Ectodermal cell (in vitro differentiated cells): ENCODE measurements around the gene UGGT1. TPM values are rescaled to one million over a fixed set of nuclear protein-coding genes. Genes with fewer than 3 reads are reported as not detected.

Experiments used
- H3K27ac ChIP-seq: 2 replicates; pipeline ENCODE4 v1.7.0; 2013; ENCODE audit warnings: mild to moderate bottlenecking, low read depth, low read length; ENCODE audit not compliant: insufficient read depth, poor library complexity, severe bottlenecking
- H3K27me3 ChIP-seq: 2 replicates; pipeline ENCODE4 v1.7.0; 2013; ENCODE audit warnings: mild to moderate bottlenecking, low read length; ENCODE audit not compliant: insufficient read depth, control insufficient read depth, poor library complexity, severe bottlenecking
- H3K36me3 ChIP-seq: one replicate; pipeline ENCODE4 v1.7.0; 2013; ENCODE audit warnings: low read length; ENCODE audit not compliant: control insufficient read depth, insufficient read depth
- H3K4me1 ChIP-seq: one replicate; pipeline ENCODE4 v1.7.0; 2013; ENCODE audit warnings: low read length; ENCODE audit not compliant: control insufficient read depth, insufficient read depth
- H3K4me3 ChIP-seq: 2 replicates; pipeline ENCODE4 v1.7.0; 2013; ENCODE audit warnings: low read depth, low read length, control low read depth; ENCODE audit not compliant: insufficient read depth
- H3K9me3 ChIP-seq: 2 replicates; pipeline ENCODE4 v1.7.0; 2013; ENCODE audit warnings: mild to moderate bottlenecking, low read length, moderate library complexity; ENCODE audit not compliant: control insufficient read depth
- WGBS, 2 experiments: methylation state at CpG; one replicate each; pipeline ENCODE4 v1.1.7; 2013; ENCODE audit warnings: missing lambda C conversion rate in 2 of 2; 5-methylcytosine and 5-hydroxymethylcytosine counted together
- polyA plus RNA-seq, 4 experiments: library from polyadenylated mRNA; stranded (reverse); fragments of 50-300 nt; gene quantifications; one replicate each; pipeline ENCODE4 v1.2.3, GENCODE V29; 2013

UGGT1 gene
- polyA plus RNA-seq (2013, experiment 1 of 4): 40.2 TPM
- polyA plus RNA-seq (2013, experiment 2 of 4): 43.7 TPM
- 27.0 TPM for polyA plus RNA-seq (2013, experiment 3 of 4)
- 30.2 TPM for polyA plus RNA-seq (2013, experiment 4 of 4)

GRCh38 chr2:128090945-128091725, at the start of gene UGGT1:
TSS of gene UGGT1 (plus strand) at chr2:128091200. CDS start at chr2:128091358, 158 bp downstream.
- Histone ChIP-seq H3K27ac (peak within 1 kb of the TSS; percentile 85), H3K36me3 (no peaks in the 10 kb centered on the region), H3K4me3 (peak within 1 kb of the TSS; percentile 95), H3K27me3 (no peaks in the 10 kb centered on the region), H3K9me3 (no peaks in the 10 kb centered on the region), H3K4me1 (no peaks in the 10 kb centered on the region)
- WGBS, 2 experiments: 0% methylated on average over 59 of the region's 59 CpGs

- Histone ChIP-seq H3K36me3 (no peaks in the 10 kb centered on the region), H3K27ac (no peak overlapping the region), H3K9me3 (no peaks in the 10 kb centered on the region), H3K4me3 (no peak overlapping the region), H3K4me1 (no peaks in the 10 kb centered on the region), H3K27me3 (no peaks in the 10 kb centered on the region)
- WGBS, 2 experiments: 85 to 93% methylated on average over 3 of the region's 3 CpGs
Measured at GRCh38 chr2:128041561-128041960, 49.4 kb upstream of the UGGT1 start.

GRCh38 chr2:128043041-128043440, 48.0 kb upstream of the UGGT1 start:
- 90 to 92% methylated on average over 3 of the region's 3 CpGs for WGBS, 2 experiments

GRCh38 chr2:128053331-128053730, 37.7 kb upstream of the UGGT1 start:
- H3K4me3 ChIP-seq: no peak overlapping the region
- H3K27ac ChIP-seq: no peak overlapping the region
- H3K36me3 ChIP-seq: no peaks in the 10 kb centered on the region
- H3K27me3 ChIP-seq: no peaks in the 10 kb centered on the region
- H3K9me3 ChIP-seq: no peaks in the 10 kb centered on the region
- no peaks in the 10 kb centered on the region for H3K4me1 ChIP-seq
- WGBS, 2 experiments: 96% methylated on average over 12 of the region's 12 CpGs

More at GRCh38 chr2:128043041-128043440, 48.0 kb upstream of the UGGT1 start:
- Histone ChIP-seq H3K9me3 (no peaks in the 10 kb centered on the region), H3K4me1 (no peaks in the 10 kb centered on the region), H3K4me3 (no peak overlapping the region), H3K27ac (no peak overlapping the region), H3K36me3 (no peaks in the 10 kb centered on the region), H3K27me3 (no peaks in the 10 kb centered on the region)

GRCh38 chr2:128054104-128054885, 36.7 kb upstream of the UGGT1 start:
- no peak overlapping the region for H3K27ac ChIP-seq
- no peak overlapping the region for H3K4me3 ChIP-seq
- no peaks in the 10 kb centered on the region for H3K4me1 ChIP-seq
- no peaks in the 10 kb centered on the region for H3K27me3 ChIP-seq
- 92 to 95% methylated on average over 11 of the region's 11 CpGs for WGBS, 2 experiments
- no peaks in the 10 kb centered on the region for H3K9me3 ChIP-seq
- H3K36me3 ChIP-seq: no peaks in the 10 kb centered on the region

GRCh38 chr2:128057334-128057733, 33.7 kb upstream of the UGGT1 start:
- no peaks in the 10 kb centered on the region for H3K4me1 ChIP-seq
- 79 to 98% methylated on average over 3 of the region's 3 CpGs for WGBS, 2 experiments
- H3K27ac ChIP-seq: no peak overlapping the region
- H3K36me3 ChIP-seq: no peaks in the 10 kb centered on the region
- no peaks in the 10 kb centered on the region for H3K9me3 ChIP-seq
- no peak overlapping the region for H3K4me3 ChIP-seq
- H3K27me3 ChIP-seq: no peaks in the 10 kb centered on the region

GRCh38 chr2:128058114-128058513, 32.9 kb upstream of the UGGT1 start:
- H3K36me3 ChIP-seq: no peaks in the 10 kb centered on the region
- no peaks in the 10 kb centered on the region for H3K4me1 ChIP-seq
- 83 to 85% methylated on average over 1 to 2 of the region's 2 CpGs for WGBS, 2 experiments
- no peak overlapping the region for H3K4me3 ChIP-seq
- H3K27me3 ChIP-seq: no peaks in the 10 kb centered on the region
- H3K9me3 ChIP-seq: no peaks in the 10 kb centered on the region
- H3K27ac ChIP-seq: no peak overlapping the region

- Histone ChIP-seq H3K4me3 (no peak overlapping the region), H3K36me3 (no peaks in the 10 kb centered on the region), H3K4me1 (no peaks in the 10 kb centered on the region), H3K9me3 (no peaks in the 10 kb centered on the region), H3K27me3 (no peaks in the 10 kb centered on the region), H3K27ac (no peak overlapping the region)
- 92 to 94% methylated on average over 8 of the region's 8 CpGs for WGBS, 2 experiments
Measured at GRCh38 chr2:128062571-128062970, 28.4 kb upstream of the UGGT1 start.

GRCh38 chr2:128064353-128064752, 26.6 kb upstream of the UGGT1 start:
- Histone ChIP-seq H3K27ac (no peak overlapping the region), H3K4me3 (no peak overlapping the region), H3K4me1 (no peaks in the 10 kb centered on the region), H3K9me3 (no peaks in the 10 kb centered on the region), H3K36me3 (no peaks in the 10 kb centered on the region), H3K27me3 (no peaks in the 10 kb centered on the region)
- 88 to 95% methylated on average over 1 of the region's 1 CpG for WGBS, 2 experiments

- H3K4me3 ChIP-seq: no peak overlapping the region
- no peak overlapping the region for H3K27ac ChIP-seq
- 97% methylated on average over 5 of the region's 5 CpGs for WGBS, 2 experiments
- H3K36me3 ChIP-seq: no peaks in the 10 kb centered on the region
- no peaks in the 10 kb centered on the region for H3K4me1 ChIP-seq
- H3K9me3 ChIP-seq: no peaks in the 10 kb centered on the region
- no peaks in the 10 kb centered on the region for H3K27me3 ChIP-seq
Measured at GRCh38 chr2:128069769-128070168, 21.2 kb upstream of the UGGT1 start.
